DMS53 (cell line): Measurements from ENCODE around the gene ALKBH6.
"Not testable (repeated sequence)": the region's sequence is repeated elsewhere in the genome, so short reads cannot be mapped to it uniquely, and the experiment has no call there.

ENCODE experiments used
- DNase-seq: peaks from one replicate; lab custom pipeline; 2025; lab: John Stamatoyannopoulos, UW

Gene ALKBH6

GRCh38 chr19:35992907-35993765 is 20.9 kb downstream of the ALKBH6 start:
- no peak for DNase-seq

DNA sequence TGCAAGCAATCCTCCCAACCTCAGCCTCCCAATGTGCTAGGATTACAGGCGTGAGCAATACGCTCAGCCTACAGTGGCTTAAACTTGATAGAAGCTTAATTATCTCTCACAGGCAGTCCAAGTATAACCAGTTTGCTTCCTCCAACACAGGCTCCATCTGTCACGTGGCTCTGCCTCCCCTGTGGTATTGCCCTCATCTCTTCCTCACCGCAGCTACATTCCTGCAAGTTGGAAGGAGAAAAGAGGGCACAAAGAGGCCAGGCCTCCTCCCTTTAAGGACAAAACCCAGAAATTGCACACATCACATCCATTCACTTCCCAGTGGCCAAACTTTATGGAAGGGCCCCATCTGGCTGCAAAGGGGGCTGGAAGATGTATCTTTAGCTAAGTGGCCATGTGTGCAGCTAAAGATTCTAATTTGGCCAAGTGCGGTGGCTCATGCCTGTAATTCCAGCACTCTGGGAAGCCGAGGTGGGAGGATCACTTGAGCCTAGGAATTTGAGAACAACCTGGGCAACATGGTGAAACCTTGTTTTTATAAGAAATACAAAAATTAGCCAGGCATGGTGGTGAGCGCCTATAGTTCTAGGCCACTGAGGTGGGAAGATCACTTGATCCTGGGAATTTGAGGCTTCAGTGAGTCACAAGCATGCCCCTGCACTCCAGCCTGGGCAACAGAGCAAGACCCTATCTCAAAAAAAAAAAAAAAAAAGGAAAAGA is 22.1 kb downstream of the ALKBH6 start:
- no peak for DNase-seq

GRCh38 chr19:35990771-35991730 is 23.0 kb downstream of the ALKBH6 start:
- DNase-seq = no peak

DNA sequence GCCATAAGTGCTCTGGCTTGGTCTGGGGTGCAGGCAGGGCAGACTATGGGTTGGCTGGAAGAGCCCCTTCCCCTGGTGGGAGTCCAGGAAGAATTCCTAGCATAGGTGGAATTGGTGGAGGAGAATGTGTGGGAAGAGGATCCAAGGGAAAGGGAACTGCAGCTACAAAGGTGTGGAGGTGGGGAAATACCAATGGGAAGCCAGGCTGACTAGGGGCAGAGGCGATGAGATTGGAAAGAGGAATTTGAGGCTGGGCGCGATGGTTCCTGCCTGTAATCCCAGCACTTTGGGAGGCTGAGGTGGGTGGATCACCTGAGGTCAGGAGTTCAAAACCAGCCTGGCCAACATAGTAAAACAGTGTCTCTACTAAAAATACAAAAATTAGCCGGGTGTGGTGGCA is 23.9 kb downstream of the ALKBH6 start:
- no peak for DNase-seq

GRCh38 chr19:35988824-35989223 is 25.2 kb downstream of the ALKBH6 start:
- no peak for DNase-seq

GRCh38 chr19:35987571-35987896 is 26.5 kb downstream of the ALKBH6 start:
- DNase-seq = no peak

DNA sequence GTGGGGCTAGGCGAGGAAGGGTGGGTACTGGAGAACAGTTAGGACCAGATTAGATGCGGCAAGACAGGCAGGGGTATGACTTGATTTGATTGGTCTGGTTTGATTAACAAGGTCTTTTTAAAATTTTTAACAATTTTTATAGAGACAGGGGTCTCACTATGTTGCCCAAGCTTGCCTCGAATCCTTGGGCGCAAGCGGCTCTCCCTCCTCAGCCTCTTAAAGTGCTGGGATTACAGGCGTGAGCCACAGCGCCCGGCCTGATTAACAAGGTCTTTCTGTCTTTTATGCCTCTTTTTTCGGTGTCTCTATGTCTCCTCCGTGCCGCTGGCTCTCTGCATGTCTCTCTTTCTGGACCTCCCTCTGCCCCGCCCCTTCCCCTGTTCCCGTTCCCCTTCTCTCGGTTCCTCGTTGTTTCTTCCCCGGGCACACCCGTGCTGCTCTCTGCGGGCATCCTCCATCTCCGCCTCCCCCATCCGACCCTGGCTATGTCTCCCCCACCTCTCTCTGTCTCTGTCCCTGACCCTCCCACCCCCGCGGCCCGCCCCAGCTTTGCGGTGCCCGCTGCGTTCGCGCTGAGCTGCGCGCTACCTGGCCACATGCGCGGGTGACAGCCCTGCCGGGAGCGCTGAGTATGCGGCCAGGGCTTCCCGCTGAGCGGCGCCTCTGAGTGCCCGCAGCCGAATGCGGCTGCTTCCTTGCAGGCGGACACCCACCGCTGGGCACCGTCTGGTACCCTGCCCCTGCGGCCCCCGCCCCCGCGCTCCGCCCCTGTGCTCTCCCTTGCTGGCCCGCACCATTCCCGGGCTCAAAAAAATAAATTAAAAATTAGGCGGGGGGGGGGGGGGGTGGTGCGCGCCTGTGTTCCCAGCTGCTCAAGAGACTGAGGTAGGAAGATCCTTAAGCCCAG is 27.1 kb downstream of the ALKBH6 start:
- peak; percentile 84 for DNase-seq

DNA sequence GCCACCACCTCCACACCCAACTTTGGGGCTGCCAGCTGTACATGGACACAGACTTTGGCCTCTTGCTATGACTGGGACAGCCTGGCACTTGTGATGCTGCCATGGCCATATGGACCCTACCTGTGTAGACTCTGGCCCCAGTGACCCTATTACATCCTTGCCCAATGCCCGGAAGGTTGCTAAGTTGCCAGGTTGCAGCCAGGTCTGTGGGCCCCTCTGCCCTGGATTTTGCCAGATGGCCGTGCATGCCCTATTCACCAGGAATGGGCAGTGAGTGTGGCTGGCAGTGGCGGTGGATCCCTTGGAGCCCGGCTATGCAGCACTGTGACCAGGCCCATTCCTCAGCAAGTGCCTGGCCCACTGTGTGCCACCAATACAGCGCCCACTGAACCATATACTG is 27.9 kb downstream of the ALKBH6 start:
- no peak for DNase-seq

GRCh38 chr19:35983177-35983576 is 30.8 kb downstream of the ALKBH6 start:
- DNase-seq = no peak

- not testable (repeated sequence) for DNase-seq
Observed at GRCh38 chr19:35980997-35981396, 33.0 kb downstream of the ALKBH6 start.

DNA sequence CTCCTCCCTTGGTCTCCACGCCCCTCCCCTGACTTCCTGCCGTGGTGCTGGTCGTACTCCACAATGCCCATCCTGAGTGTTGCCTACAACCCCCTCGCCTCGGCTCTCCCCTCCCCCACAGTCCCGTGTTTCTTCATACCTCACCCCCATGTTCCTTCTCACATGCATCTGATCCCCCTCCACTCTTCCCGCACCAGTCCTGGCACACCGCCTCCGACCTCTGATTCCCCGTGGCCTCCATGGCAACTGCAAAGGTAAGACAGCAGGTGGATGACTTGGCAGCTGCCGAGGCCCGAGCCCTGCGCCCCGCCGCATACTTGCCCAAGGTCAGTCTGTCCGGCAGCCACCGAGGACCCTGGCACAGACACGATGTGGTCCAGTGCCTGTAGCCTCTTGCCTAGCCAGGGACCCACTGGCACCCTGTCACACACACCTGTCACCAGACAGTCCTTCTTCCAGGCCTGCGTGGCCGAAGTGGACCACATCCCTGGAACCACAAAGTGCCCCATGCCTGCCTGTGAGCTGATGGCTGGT is 35.1 kb downstream of the ALKBH6 start:
- DNase-seq = peak; percentile 51

DNA sequence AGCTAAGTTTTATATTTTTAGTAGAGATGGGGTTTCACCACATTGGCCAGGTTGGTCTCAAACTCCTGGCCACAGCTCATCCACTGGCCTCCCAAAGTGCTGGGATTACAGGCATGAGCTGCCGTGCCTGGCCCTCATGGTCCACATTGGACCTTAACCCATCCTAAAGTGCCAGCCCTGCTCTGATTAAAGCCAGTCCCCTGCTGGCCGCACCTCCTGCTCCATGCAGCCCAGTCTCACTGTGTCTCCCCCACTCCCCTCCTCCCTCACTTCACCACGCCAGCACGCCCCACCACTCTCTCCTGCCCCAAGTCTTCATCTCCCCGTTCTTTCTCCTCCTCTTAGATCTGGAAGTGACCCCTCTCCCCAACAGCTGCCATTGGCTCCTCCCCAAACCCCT is 35.7 kb downstream of the ALKBH6 start:
- DNase-seq = no peak

- DNase-seq = peak; percentile 53
Observed at GRCh38 chr19:35977446-35978222, 36.4 kb downstream of the ALKBH6 start.

- DNase-seq = no peak
Observed at GRCh38 chr19:35975608-35976214, 38.3 kb downstream of the ALKBH6 start.

GRCh38 chr19:35973487-35973886 is 40.5 kb downstream of the ALKBH6 start:
- peak; percentile 57 for DNase-seq

GRCh38 chr19:35966771-35967170 is 47.2 kb downstream of the ALKBH6 start:
- DNase-seq = no peak

GRCh38 chr19:35963514-35963913 is 50.5 kb downstream of the ALKBH6 start:
- no peak for DNase-seq

DNA sequence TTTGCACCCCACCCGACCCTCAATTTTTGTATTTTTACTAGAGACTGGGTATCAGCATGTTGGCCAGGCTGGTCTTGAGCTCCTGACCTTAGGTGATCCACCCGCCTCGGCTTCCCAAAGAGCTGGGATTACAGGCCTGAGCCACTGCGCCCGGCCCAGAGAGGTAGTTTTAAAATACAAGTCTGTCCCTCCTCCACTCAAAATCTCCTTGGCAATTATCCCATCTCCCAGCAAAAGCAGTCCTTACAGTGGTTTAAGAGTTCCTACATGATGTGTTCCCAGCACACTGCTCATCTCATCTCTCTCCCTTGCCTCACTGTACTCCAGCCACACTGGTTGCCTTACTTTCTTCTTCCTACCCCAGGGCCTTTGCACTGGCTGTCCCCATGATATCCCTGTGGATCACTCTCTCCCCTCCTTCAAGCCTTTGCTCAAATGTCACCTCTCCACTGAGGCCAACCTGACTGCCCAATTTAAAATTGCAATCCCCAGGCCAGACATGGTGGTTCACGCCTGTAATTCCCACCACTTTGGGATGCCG is 53.5 kb downstream of the ALKBH6 start:
- DNase-seq = no peak

DNA sequence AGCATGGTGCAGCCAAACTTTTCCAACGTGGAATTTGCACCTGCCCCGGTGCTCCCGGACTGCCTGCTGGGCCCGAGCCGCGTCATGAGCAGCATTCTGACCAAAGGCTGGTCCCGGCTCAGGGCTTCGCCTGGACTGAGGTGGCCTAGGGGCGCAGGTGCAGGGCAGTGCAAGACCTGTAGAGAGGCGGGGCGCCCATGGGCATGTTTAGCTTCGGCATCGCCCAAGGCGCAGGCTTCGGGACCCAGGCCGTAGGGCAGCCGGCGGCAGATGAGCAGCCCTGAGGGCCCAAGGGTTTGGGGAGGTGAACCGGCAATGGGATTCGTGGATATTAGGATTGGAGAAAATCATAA is 54.1 kb downstream of the ALKBH6 start:
- DNase-seq = peak; percentile 76
